Measurements from ENCODE around the gene GALNT8. TPM values are rescaled to one million over a fixed set of nuclear protein-coding genes. Genes with fewer than 3 reads are reported as not detected.

The GALNT8 gene
- total RNA-seq, 1 experiment from 2014 or later, result not detected

DNA sequence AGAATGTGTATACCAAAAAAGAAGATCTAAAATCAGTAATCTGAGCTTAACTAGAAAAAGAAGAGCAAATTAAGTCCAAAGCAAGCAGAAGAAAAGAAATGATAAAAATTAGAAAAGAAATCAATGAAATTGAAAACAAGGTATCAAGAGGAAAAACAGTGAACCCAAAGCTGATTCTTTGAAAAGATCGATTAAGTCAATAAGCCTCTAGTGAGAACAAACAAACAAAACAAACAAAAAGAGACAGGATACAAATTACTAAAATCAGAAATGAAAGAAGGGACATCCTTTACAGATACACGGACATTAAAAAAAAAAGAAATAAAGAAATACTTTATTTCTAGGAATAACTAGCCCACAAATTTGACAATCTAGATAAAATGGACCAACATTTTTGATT, 12.9 kb upstream of the GALNT8 start:
- Histone ChIP-seq H3K27ac (ENCODE audit: low read depth, low read length, poor library complexity, severe bottlenecking) (no peak overlapping the region), H3K4me1 (ENCODE audit: insufficient read depth, low read length, poor library complexity, severe bottlenecking) (no peaks in the 10 kb centered on the region), H3K9me3 (ENCODE audit: low read depth, low read length, poor library complexity, severe bottlenecking) (no peaks in the 10 kb centered on the region), H3K36me3 (ENCODE audit: insufficient read depth, low read length, poor library complexity, severe bottlenecking) (no peaks in the 10 kb centered on the region), H3K4me3 (ENCODE audit: low read depth, low read length, poor library complexity, severe bottlenecking) (no peak overlapping the region), H3K27me3 (replicated peaks; ENCODE audit: insufficient read depth, low read depth, low read length, poor library complexity) (peaks cover 40% of the 10 kb centered on the region)
- BruUV-seq (replicated peaks), result no TSS peak
- no peak for TF ChIP-seq EZH2 (IDR thresholded peaks at IDR 0.05; ENCODE audit: borderline replicate concordance, low read depth, low read length, poor library complexity, severe bottlenecking)
- TF ChIP-seq, protein P1, sequence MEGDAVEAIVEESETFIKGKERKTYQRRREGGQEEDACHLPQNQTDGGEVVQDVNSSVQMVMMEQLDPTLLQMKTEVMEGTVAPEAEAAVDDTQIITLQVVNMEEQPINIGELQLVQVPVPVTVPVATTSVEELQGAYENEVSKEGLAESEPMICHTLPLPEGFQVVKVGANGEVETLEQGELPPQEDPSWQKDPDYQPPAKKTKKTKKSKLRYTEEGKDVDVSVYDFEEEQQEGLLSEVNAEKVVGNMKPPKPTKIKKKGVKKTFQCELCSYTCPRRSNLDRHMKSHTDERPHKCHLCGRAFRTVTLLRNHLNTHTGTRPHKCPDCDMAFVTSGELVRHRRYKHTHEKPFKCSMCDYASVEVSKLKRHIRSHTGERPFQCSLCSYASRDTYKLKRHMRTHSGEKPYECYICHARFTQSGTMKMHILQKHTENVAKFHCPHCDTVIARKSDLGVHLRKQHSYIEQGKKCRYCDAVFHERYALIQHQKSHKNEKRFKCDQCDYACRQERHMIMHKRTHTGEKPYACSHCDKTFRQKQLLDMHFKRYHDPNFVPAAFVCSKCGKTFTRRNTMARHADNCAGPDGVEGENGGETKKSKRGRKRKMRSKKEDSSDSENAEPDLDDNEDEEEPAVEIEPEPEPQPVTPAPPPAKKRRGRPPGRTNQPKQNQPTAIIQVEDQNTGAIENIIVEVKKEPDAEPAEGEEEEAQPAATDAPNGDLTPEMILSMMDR (conservative IDR thresholded peaks at IDR 0.05; ENCODE audit: low read depth, low read length), result no peak
- DNase-seq (ENCODE audit: low spot score), result no peak
- POLR2A ChIA-PET (ENCODE audit: low non-redundant PET), result no interaction called here
- CTCF ChIA-PET, result no interaction called here
- intact Hi-C loops (cut with micrococcal nuclease; ENCODE audit: unreplicated experiment), result no loop called here

DNA sequence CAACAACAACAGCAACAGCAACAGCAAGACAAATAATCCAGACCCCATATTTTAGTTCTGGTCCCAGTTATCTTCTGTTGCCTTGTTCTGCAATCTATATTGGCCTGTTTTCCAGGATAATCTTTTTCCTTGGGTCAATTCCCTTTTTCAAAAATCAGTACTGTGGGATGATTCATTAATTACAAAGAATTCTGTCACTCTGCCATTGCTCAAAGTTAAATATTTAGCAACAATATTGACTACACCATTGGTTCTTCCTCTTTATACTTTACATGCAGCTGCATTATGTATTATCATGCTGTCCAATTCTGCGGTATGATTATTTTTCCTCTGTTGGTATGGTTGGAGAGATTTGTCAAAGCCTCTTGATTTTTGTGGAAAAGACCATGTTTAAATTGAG, 10.1 kb upstream of the GALNT8 start:
- Histone ChIP-seq H3K27ac (ENCODE audit: low read depth, low read length, poor library complexity, severe bottlenecking) (no peak overlapping the region), H3K4me1 (ENCODE audit: insufficient read depth, low read length, poor library complexity, severe bottlenecking) (no peaks in the 10 kb centered on the region), H3K9me3 (ENCODE audit: low read depth, low read length, poor library complexity, severe bottlenecking) (no peaks in the 10 kb centered on the region), H3K4me3 (ENCODE audit: low read depth, low read length, poor library complexity, severe bottlenecking) (no peak overlapping the region), H3K36me3 (ENCODE audit: insufficient read depth, low read length, poor library complexity, severe bottlenecking) (no peaks in the 10 kb centered on the region), H3K27me3 (replicated peaks; ENCODE audit: insufficient read depth, low read depth, low read length, poor library complexity) (peaks cover 49% of the 10 kb centered on the region)
- intact Hi-C loops (cut with micrococcal nuclease; ENCODE audit: unreplicated experiment), result no loop called here
- no TSS peak for BruUV-seq (replicated peaks)
- DNase-seq (ENCODE audit: low spot score), result no peak
- ChIA-PET CTCF (no interaction called here), POLR2A (ENCODE audit: low non-redundant PET) (no interaction called here)
- no peak for TF ChIP-seq EZH2 (IDR thresholded peaks at IDR 0.05; ENCODE audit: borderline replicate concordance, low read depth, low read length, poor library complexity, severe bottlenecking)
- TF ChIP-seq, protein P1 (conservative IDR thresholded peaks at IDR 0.05; ENCODE audit: low read depth, low read length), result no peak

DNA sequence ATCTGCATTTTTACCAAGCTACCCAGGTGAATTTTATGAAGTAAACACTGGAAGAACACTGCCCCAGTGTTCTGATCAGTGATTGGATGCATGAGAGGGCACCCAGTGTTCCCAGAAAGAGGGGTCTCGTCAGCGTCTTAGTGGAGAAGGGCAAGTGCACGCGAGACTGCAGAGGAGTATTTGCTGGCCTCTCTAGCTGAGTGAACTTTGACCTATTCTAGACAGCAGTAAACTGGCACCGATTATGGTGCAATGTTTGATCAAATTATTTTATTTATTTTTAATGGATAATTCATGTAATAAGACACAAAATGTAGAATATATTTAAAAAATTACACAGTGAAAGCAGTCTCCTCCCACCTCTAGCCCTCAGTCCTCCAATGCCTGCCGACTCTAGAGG, 5.3 kb upstream of the GALNT8 start:
- no TSS peak for BruUV-seq (replicated peaks)
- Histone ChIP-seq H3K36me3 (ENCODE audit: insufficient read depth, low read length, poor library complexity, severe bottlenecking) (no peaks in the 10 kb centered on the region), H3K27me3 (replicated peaks; ENCODE audit: insufficient read depth, low read depth, low read length, poor library complexity) (peaks cover 30% of the 10 kb centered on the region), H3K4me3 (ENCODE audit: low read depth, low read length, poor library complexity, severe bottlenecking) (no peak overlapping the region), H3K9me3 (ENCODE audit: low read depth, low read length, poor library complexity, severe bottlenecking) (no peaks in the 10 kb centered on the region), H3K4me1 (ENCODE audit: insufficient read depth, low read length, poor library complexity, severe bottlenecking) (no peaks in the 10 kb centered on the region), H3K27ac (ENCODE audit: low read depth, low read length, poor library complexity, severe bottlenecking) (no peak overlapping the region)
- no peak for TF ChIP-seq EZH2 (IDR thresholded peaks at IDR 0.05; ENCODE audit: borderline replicate concordance, low read depth, low read length, poor library complexity, severe bottlenecking)
- TF ChIP-seq, protein P1 (conservative IDR thresholded peaks at IDR 0.05; ENCODE audit: low read depth, low read length), result no peak
- no peak for DNase-seq (ENCODE audit: low spot score)
- POLR2A ChIA-PET (ENCODE audit: low non-redundant PET), result no interaction called here
- intact Hi-C loops (cut with micrococcal nuclease; ENCODE audit: unreplicated experiment), result no loop called here
- CTCF ChIA-PET, result no interaction called here

All from A673 (cell line).